CD4-positive, alpha-beta T cell treated with Interferon alpha-2 for 1 hour (primary cell): ENCODE data around the gene MEIS1.
A peak's percentile ranks its signal among the peaks of the same experiment; 100 is the strongest.
"Not testable (repeated sequence)": the region's sequence is repeated elsewhere in the genome, so short reads cannot be mapped to it uniquely, and the experiment has no call there.

Source experiments
- DNase-seq, 2 donors: peaks; one replicate each; pipeline ENCODE4 v3.0.0-alpha.2; 2020 to 2022

Gene MEIS1

GRCh38 chr2:66434679-66435548 is at the start of gene MEIS1:
TSS of gene MEIS1 (plus strand) at chr2:66435125. CDS start at chr2:66435857, 732 bp downstream.
- peak; percentile 46 to 50 for DNase-seq

- no peak for DNase-seq
Measured at GRCh38 chr2:66387016-66387753, 47.7 kb upstream of the MEIS1 start.

- no peak for DNase-seq
Measured at GRCh38 chr2:66389651-66390131, 45.2 kb upstream of the MEIS1 start.

DNA sequence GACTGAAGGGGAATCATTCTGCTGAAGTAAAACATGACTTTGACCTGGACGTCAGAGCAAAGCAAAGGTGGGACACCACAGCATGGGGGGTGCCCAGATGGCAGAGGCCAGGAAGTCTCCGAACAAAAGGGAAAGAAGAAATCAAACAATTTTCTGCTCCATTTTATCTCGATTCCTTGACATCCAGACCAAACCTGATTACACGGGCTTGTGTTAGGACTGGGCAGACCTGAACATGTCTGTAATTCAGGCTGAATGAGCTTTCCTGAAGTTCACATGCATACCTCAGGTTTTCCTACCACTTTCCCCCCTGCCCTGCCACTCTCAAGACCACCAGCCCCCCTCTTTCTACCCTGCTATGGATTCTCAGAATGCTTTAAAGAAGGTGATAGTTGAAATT is 44.8 kb upstream of the MEIS1 start:
- no peak for DNase-seq

- no peak for DNase-seq
Measured at GRCh38 chr2:66390811-66391210, 44.1 kb upstream of the MEIS1 start.

DNA sequence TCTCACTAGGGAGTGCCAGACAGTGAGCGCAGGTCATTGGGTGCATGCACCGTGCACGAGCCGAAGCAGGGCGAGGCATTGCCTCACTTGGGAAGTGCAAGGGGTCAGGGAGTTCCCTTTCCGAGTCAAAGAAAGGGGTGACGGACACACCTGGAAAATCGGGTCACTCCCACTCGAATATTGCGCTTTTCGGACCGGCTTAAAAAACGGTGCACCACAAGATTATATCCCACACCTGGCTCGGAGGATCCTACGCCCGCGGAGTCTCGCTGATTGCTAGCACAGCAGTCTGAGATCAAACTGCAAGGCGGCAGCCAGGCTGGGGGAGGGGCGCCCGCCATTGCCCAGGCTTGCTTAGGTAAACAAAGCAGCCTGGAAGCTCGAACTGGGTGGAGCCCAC is 43.7 kb upstream of the MEIS1 start:
- DNase-seq: not testable (repeated sequence)

- no peak for DNase-seq
Measured at GRCh38 chr2:66405473-66405872, 29.5 kb upstream of the MEIS1 start.

DNA sequence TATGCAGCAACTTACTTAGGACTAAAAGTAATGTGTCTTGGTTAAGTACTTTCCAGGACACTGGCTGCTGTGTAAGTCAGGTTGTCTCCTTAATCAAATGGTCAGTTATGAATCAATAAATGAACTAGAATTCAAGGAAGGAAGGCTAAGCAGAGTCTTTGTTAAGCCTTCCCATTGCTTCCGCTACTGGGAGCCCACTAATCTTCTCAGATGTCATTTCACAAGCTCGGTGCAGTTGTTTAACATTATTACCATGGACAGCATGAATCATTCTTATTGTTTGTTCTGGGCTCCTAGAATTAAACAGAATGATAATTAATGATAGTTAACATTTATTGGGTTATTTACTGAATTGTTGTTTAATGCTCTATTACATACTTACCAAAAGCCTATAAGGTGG is 26.0 kb upstream of the MEIS1 start:
- DNase-seq: no peak

DNA sequence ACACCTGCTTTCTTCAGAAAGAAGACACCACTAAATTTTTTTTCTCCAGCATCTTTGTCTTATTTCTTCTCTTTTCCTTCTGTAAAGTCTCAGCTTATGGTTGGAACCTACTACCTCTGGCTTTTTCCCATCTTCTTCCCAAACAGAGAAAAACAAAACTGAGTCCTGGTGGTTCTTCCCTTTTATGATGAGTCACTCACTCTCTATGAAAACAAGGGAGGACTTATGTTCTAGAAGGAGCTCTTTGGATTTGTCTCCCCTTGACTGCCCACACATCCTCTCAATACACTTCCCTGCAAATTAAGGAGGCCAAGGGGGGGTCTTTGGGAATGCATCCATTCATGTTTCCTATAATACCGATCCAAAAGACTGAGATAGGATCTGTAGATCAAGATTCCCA is 22.1 kb upstream of the MEIS1 start:
- no peak for DNase-seq

DNA sequence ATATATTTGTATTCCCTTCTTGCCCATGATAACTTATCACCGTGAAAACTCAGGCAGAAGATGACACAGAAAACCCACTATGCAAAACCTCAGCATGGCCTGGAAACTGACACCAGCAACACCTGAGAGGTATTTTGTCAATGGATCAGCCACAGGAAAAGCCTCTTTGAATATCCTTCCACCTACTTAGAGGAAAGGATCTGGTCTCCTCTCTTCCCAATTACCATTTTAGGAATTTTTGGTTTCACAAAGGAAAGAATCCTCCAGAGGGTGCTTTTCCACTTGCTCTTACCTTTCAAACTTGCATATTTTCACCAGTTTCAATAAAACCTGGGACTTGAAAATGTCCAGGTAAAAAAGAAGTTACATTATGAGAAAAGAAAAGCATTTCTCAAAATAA is 20.0 kb upstream of the MEIS1 start:
- no peak for DNase-seq

- DNase-seq: no peak
Measured at GRCh38 chr2:66418381-66418780, 16.5 kb upstream of the MEIS1 start.

- no peak for DNase-seq
Measured at GRCh38 chr2:66421612-66422011, 13.3 kb upstream of the MEIS1 start.

GRCh38 chr2:66423391-66424124 is 11.4 kb upstream of the MEIS1 start:
- DNase-seq: no peak

DNA sequence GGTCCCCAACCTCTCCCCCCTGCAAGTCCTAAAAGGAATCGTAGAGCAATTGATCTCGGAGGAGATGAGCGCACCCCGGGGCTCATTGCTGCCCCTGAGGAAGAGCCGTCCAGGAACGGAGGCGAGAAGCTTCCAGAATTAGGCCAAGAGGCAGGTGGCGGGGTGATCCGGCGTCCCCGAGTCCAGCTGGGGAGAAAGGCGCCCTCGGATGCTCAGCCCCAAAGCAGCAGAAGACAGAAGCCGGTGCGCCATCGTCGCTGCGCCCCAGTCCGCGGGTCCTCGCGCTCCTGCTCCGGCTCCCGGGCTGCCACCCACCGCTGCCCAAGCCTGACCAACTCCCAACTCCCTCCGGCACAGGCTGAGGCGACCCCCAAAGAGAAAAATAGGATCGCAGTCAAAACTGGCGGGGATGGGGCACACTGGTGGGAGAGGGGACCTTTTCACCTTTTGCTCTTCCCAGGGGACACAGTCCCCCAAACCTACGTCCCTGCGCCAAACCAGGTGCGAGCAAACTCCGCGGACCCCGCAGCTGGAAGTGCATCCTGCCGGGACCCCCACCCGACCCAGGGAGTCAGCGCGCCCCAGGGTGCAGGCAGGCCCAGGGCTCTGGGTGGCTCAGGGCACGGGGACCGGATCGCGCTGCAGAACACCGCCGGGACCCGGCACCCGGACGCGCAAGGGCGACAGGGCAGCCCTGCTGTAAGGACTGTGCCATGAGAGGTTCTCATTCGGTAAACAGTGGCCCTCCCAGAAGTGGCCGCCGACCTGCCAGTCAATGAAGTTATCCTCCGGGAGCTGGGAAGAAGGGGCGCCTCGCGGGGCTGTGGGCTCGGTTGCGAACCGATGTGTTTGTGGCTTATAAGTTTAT is 8.4 kb upstream of the MEIS1 start:
- DNase-seq: no peak

DNA sequence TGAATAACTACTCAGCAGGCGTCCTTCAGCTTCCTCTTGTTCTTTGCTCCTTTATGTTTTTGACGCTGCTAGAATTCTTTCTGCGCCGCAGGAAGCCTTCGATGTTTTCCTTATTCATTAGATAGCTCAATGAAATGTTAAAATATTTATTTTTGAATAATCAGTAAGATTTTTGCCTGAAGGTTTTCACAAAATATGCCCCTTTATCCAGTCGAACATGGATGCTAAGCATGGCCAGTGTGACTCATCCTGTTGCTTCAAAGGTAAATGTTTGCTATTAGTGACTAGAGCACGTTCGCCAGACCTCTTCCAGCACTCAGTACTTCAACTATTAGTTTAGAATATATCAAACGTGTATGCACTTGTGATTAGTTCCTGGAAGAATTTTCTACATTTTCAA is 7.6 kb upstream of the MEIS1 start:
- no peak for DNase-seq

DNA sequence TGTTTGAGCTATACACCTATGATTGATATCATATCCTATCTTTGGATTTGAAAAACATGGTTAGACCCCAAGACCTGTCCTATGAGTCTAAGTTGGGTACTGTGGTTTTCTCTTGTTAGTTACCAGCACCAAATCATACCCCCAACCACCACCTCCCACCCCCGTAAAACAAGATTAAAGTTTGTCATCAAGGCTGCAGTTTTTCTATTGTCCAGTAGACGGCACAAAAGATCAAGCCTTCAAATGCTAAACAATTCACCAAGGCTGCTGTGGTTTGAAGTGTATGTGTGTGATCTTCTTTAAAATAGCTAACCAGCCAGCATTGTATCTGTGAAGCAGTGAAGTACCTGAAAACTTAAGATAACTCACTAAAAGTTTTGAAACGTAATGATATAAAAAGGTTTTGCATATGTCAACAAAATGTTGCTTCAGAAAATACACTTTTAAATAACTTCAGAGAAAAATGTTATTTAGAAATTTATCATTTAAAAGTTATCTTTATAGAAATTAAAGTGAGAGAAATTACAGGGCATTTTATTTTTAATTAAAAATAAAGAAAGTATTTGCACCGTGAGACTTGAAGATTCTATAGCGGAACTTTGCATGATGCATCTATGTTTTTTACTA is 5.8 kb upstream of the MEIS1 start:
- DNase-seq: peak in 1 of 2 donors; percentile 8

- DNase-seq: no peak
Measured at GRCh38 chr2:66429693-66430504, 5.0 kb upstream of the MEIS1 start.

DNA sequence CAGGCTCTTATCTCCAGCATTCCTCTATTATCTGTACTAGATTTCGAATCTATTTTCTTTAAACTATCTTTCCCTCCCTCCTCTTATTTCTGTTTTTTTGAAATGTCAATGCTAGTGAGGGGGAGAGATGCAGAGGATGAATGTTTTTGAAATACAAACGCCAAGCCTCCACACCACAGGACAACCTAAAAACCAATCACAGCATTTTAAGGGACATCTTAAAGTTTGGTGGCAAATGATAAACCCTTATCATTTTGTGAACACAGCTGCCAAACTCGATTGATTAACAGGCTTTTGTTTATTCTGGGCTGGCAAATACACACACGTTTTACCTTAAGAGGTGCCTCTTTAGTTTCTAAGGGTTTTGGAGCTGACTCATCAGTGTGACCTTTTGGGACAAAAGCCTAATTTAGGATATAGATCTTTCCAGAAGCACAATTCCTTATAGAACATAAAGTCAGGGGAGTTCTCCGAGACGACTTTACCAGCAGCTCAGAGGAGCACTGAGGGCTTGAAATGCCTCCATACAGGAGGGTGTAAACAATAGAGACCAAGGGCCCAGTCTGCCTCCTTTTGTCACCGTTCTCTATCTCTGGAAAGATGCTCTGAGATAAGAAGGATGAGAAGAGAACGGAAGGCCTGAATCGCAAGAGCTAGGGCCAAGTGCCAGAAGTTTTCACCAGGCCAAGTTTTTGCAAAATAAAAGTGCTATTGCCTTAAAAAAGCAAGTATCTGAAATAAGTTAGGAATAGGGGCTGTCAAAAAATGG is 4.2 kb upstream of the MEIS1 start:
- no peak for DNase-seq

GRCh38 chr2:66431274-66431642 is 3.7 kb upstream of the MEIS1 start:
- no peak for DNase-seq
